Vagina (tissue), 2 donors: ENCODE measurements around the gene EPS15. TPM values are rescaled to one million over a fixed set of nuclear protein-coding genes. Genes with fewer than 3 reads are reported as not detected.

Experiments used
- DNase-seq, 2 donors: peaks; one replicate each; pipeline ENCODE4 v3.0.0-alpha.2; 2017; ENCODE audit errors: extremely low spot score in 2 of 2
- H3K27ac ChIP-seq: fragments of 200-600 bp; sonication (generic); one replicate; pipeline ENCODE4 v1.5.1; 2019
- H3K27me3 ChIP-seq: fragments of 200-600 bp; sonication (generic); one replicate; pipeline ENCODE4 v1.5.1; 2019
- H3K36me3 ChIP-seq, 2 donors: fragments of 200-600 bp; sonication (generic); one replicate each; pipeline ENCODE4 v1.5.1; 2017 to 2019
- H3K4me1 ChIP-seq: fragments of 200-600 bp; sonication (generic); one replicate; pipeline ENCODE4 v1.5.1; 2019
- H3K4me3 ChIP-seq, 2 donors: fragments of 200-600 bp; sonication (generic); 1 replicate in 1 of 2; 2 replicates in 1 of 2; pipeline ENCODE4 v1.5.1; 2016 to 2019
- H3K9me3 ChIP-seq: fragments of 200-600 bp; sonication (generic); one replicate; pipeline ENCODE4 v1.5.1; 2019
- POLR2A ChIP-seq, 2 donors: fragments of 450-650 bp; IDR thresholded peaks; one replicate each; pipeline ENCODE4 v1.6.1; 2017; ENCODE audit warnings: antibody characterized with exemption in 2 of 2, mild to moderate bottlenecking in 2 of 2, moderate library complexity in 2 of 2
- POLR2AphosphoS5 ChIP-seq, 2 donors: sonication (generic); formaldehyde crosslinking; IDR thresholded peaks; one replicate each; pipeline ENCODE4 v1.9.0; 2017; ENCODE audit warnings: antibody characterized with exemption in 2 of 2, mild to moderate bottlenecking in 2 of 2, low read depth in 1 of 2; ENCODE audit not compliant: insufficient read depth in 1 of 2
- intact Hi-C: fragments of 100-400 bp; cut with DNase I; formaldehyde crosslinking; loops from one replicate; pipeline ENCODE4 v1.15.1; 2023
- total RNA-seq: library from RNA; depleted of rRNA; stranded (reverse); fragments of >200 nt; gene quantifications from one replicate; pipeline ENCODE4 v1.2.3, GENCODE V29; 2016
- TF ChIP-seq, protein P1 (sequence below), 3 experiments: fragments of 450-650 bp in 2 of 3; fragments of 200-600 bp in 1 of 3; sonication (generic) in 1 of 3; IDR thresholded peaks; one replicate each; pipeline ENCODE4 v1.5.1; 2017 to 2019; ENCODE audit warnings: antibody characterized with exemption in 3 of 3, mild to moderate bottlenecking in 2 of 3, moderate library complexity in 2 of 3

Gene EPS15
- total RNA-seq, 1 donor from 2014 or later: 70.5 TPM

DNA sequence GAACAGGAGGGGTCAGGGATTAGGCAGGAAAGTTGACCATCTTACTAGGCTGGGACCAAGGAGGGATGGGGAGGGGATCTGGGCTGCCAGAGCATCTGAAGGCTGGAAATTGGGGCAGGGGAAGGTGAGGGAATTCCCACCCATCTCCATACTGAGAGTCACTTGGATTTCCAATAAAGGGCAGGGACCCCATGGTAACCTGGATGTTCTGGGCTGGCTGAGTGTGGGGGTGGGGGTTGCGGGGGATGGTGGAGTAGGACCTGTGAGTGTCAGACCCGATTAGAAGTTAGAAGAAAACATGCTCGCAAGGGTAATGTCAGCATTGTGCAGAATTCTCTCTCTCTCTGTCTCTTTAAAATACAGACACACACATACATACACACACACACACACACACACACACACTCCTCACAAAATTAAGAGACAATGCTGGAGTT is 40.0 kb upstream of the EPS15 start:
- no peaks in the 10 kb centered on the region for H3K36me3 ChIP-seq

DNA sequence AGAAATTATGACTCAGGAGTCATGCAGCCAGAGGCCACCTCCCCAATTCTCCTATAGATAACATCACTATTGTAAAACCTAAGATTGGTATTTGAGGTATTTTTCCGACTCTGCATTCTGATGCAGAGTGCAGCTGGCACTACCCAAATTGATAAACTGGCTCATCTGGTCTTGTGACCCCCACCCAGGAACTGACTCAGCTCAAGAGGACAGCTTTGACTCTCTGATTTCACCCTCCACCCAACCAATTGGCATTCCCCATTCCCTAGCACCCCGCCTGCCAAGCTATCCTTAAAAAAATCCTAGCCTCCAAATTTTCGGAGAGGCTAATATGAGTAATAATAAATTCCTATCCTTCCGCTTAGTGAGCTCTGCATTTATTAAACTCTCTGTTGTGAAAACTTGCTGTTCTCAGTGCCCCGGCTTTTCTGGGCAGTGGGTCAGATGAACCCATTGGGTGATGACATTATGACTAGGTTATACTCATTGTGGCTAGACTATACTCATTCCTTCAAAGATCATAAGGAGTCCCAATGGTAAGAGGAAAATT is 39.4 kb upstream of the EPS15 start:
- intact Hi-C loops: no loop called here
- TF ChIP-seq, protein P1, sequence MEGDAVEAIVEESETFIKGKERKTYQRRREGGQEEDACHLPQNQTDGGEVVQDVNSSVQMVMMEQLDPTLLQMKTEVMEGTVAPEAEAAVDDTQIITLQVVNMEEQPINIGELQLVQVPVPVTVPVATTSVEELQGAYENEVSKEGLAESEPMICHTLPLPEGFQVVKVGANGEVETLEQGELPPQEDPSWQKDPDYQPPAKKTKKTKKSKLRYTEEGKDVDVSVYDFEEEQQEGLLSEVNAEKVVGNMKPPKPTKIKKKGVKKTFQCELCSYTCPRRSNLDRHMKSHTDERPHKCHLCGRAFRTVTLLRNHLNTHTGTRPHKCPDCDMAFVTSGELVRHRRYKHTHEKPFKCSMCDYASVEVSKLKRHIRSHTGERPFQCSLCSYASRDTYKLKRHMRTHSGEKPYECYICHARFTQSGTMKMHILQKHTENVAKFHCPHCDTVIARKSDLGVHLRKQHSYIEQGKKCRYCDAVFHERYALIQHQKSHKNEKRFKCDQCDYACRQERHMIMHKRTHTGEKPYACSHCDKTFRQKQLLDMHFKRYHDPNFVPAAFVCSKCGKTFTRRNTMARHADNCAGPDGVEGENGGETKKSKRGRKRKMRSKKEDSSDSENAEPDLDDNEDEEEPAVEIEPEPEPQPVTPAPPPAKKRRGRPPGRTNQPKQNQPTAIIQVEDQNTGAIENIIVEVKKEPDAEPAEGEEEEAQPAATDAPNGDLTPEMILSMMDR (IDR thresholded peaks at IDR 0.05): no peak
- H3K4me1 ChIP-seq: no peaks in the 10 kb centered on the region
- no peak for DNase-seq
- no peaks in the 10 kb centered on the region for H3K36me3 ChIP-seq
- no peaks in the 10 kb centered on the region for H3K9me3 ChIP-seq
- H3K27ac ChIP-seq: no peak overlapping the region
- no peaks in the 10 kb centered on the region for H3K27me3 ChIP-seq
- H3K4me3 ChIP-seq: no peak overlapping the region

More for the DNA sequence above, 40.0 kb upstream of the EPS15 start:
- intact Hi-C loops: no loop called here
- Histone ChIP-seq H3K27ac (no peak overlapping the region), H3K4me3 (no peak overlapping the region), H3K9me3 (no peaks in the 10 kb centered on the region), H3K4me1 (peaks cover 1% of the 10 kb centered on the region), H3K27me3 (no peaks in the 10 kb centered on the region)
- DNase-seq: no peak
- TF ChIP-seq POLR2A (IDR thresholded peaks at IDR 0.05): no peak
- TF ChIP-seq, protein P1 (IDR thresholded peaks at IDR 0.05): no peak
- TF ChIP-seq POLR2AphosphoS5 (IDR thresholded peaks at IDR 0.05; ENCODE audit: insufficient read depth in 1 of 2, low read depth in 1 of 2): no peak

DNA sequence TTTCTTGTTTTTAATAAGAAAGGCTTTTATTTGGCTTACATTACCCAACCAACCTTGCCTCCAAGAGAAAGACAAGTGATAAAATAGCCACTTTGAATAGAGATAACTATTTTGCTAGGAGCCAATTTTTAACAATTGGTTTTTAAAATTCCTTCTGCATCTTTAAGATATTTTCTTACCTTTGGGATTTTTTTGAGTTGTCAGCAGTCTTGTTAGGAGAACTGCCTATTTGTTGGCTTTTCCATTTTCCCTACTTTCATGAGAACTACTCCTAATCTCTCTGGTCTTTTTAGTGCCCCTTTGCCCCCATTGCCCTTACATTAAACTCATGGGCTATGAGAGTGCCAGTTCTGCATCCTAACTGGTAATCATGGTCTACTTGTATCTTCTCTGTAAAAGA is 38.1 kb upstream of the EPS15 start:
- H3K4me1 ChIP-seq: no peaks in the 10 kb centered on the region
- no peaks in the 10 kb centered on the region for H3K36me3 ChIP-seq
- TF ChIP-seq POLR2A (IDR thresholded peaks at IDR 0.05) (no peak), POLR2AphosphoS5 (IDR thresholded peaks at IDR 0.05; ENCODE audit: insufficient read depth in 1 of 2, low read depth in 1 of 2) (no peak)
- H3K27me3 ChIP-seq: no peaks in the 10 kb centered on the region
- H3K9me3 ChIP-seq: no peaks in the 10 kb centered on the region
- H3K4me3 ChIP-seq: no peak overlapping the region
- intact Hi-C loops: no loop called here
- no peak overlapping the region for H3K27ac ChIP-seq
- DNase-seq: no peak

DNA sequence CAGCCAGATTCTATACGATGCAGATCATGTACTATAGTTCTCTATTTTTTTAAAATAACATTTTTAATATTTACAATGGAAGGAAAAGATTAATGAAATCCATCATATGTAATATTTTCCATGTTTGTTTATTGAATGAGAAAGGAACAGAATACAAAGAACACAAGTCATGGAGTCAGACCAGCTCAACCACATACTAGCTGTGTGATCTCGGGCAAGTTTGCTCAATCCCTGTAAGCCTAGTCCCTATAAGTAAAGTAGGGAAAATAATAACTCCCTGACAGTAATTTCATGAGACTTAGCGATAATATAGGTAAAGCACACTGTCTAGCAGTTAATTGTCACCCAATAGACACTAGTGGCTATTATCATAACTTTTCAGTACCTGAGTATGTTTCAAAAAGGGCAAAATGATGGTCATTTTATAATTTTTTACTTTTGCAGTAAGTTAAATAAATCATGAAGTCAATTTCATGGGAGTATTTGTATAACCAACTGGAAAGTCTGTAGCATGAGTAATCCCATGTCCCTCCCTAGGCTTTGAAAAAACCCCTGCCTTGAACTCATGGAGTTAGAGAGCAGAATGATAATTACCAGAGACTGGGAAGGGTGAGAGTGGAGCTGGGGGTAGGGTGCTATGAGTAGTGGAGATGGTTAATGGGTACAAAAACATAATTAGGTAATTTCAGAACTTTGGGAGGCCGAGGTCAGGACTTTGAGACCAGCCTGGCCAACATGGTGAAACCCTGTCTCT is 37.0 kb upstream of the EPS15 start:
- Histone ChIP-seq H3K27ac (no peak overlapping the region), H3K36me3 (no peaks in the 10 kb centered on the region), H3K27me3 (no peaks in the 10 kb centered on the region), H3K9me3 (no peaks in the 10 kb centered on the region), H3K4me3 (no peak overlapping the region), H3K4me1 (no peaks in the 10 kb centered on the region)
- intact Hi-C loops: no loop called here
- TF ChIP-seq POLR2AphosphoS5 (IDR thresholded peaks at IDR 0.05; ENCODE audit: insufficient read depth in 1 of 2, low read depth in 1 of 2): no peak
- TF ChIP-seq POLR2A (IDR thresholded peaks at IDR 0.05): no peak
- TF ChIP-seq, protein P1 (IDR thresholded peaks at IDR 0.05): no peak
- DNase-seq: no peak

DNA sequence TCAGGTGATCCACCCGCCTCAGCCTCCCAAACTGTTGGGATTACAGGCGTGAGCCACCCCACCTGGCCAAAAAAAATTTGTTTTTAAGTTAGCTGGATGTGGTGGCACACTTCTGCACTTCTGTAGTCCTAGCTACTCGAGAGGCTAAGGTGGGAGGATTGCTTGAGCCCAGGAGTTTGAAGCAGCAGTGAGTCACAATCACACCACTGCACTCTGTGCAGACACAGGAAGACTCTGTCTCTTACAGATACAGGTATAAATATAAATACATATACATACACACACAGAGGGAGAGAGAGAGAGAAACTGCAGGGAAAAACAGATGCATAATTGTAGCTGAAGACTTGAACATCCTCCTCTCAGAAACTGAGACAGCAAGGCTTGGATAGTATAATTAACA is 34.8 kb upstream of the EPS15 start:
- no peak for DNase-seq
- no peaks in the 10 kb centered on the region for H3K27me3 ChIP-seq
- no peak overlapping the region for H3K27ac ChIP-seq
- H3K9me3 ChIP-seq: no peaks in the 10 kb centered on the region
- H3K4me3 ChIP-seq: no peak overlapping the region
- TF ChIP-seq, protein P1 (IDR thresholded peaks at IDR 0.05): no peak
- no peak for TF ChIP-seq POLR2AphosphoS5 (IDR thresholded peaks at IDR 0.05; ENCODE audit: insufficient read depth in 1 of 2, low read depth in 1 of 2)
- TF ChIP-seq POLR2A (IDR thresholded peaks at IDR 0.05): no peak
- H3K36me3 ChIP-seq: no peaks in the 10 kb centered on the region
- H3K4me1 ChIP-seq: no peaks in the 10 kb centered on the region
- intact Hi-C loops: no loop called here
